Activated B cell treated with CpG ODN at 0.5 μM for 24 hours (primary cell): Measurements from ENCODE around the gene ROR1. TPM values are rescaled to one million over a fixed set of nuclear protein-coding genes. Genes with fewer than 3 reads are reported as not detected.

Source experiments
- ATAC-seq: fragments of 200-7000 bp; cut with Tn5 transposase; one replicate; pipeline ENCODE4 v1.10.0; 2021; ENCODE audit warnings: low read depth, mild to moderate bottlenecking, moderate library complexity
- CTCF ChIA-PET: fragments of 350-600 bp; sonication (Branson Sonifier 250); formaldehyde crosslinking; loops from one replicate; lab custom pipeline; 2021; ENCODE audit warnings: antibody characterized with exemption; lab: Charles Lee
- POLR2A ChIA-PET: fragments of 350-600 bp; sonication (Branson Sonifier 250); formaldehyde crosslinking; loops from one replicate; lab custom pipeline; 2021; ENCODE audit warnings: antibody characterized with exemption; lab: Charles Lee
- DNase-seq: peaks from one replicate; pipeline ENCODE4 v3.0.0; 2022
- H3K27ac Mint-ChIP-seq: one replicate; pipeline ENCODE4 v1.8.0; 2020; ENCODE audit warnings: mixed read lengths
- H3K27me3 Mint-ChIP-seq: one replicate; pipeline ENCODE4 v1.8.0; 2021; ENCODE audit warnings: mixed read lengths
- H3K36me3 Mint-ChIP-seq: one replicate; pipeline ENCODE4 v1.8.0; 2021; ENCODE audit warnings: low read depth, mixed read lengths
- H3K4me1 Mint-ChIP-seq: one replicate; pipeline ENCODE4 v1.8.0; 2021; ENCODE audit warnings: mixed read lengths
- H3K4me3 Mint-ChIP-seq: one replicate; pipeline ENCODE4 v1.8.0; 2020; ENCODE audit warnings: mild to moderate bottlenecking, mixed read lengths
- H3K9me3 Mint-ChIP-seq: one replicate; pipeline ENCODE4 v1.8.0; 2020; ENCODE audit warnings: mixed read lengths
- intact Hi-C: fragments of 100-400 bp; cut with micrococcal nuclease; formaldehyde crosslinking; loops from one replicate; pipeline ENCODE4 v1.15.1; 2024
- total RNA-seq: library from RNA; stranded (reverse); gene quantifications from 2 replicates; pipeline ENCODE4 v1.2.3, GENCODE V29; 2022
- TF ChIP-seq, protein P1 (sequence below): fragments of 200-600 bp; IDR thresholded peaks from one replicate; pipeline ENCODE4 v1.8.0; 2022; ENCODE audit warnings: antibody characterized with exemption, mild to moderate bottlenecking

The ROR1 gene
- total RNA-seq, 1 donor from 2014 or later: 2.2 TPM

DNA sequence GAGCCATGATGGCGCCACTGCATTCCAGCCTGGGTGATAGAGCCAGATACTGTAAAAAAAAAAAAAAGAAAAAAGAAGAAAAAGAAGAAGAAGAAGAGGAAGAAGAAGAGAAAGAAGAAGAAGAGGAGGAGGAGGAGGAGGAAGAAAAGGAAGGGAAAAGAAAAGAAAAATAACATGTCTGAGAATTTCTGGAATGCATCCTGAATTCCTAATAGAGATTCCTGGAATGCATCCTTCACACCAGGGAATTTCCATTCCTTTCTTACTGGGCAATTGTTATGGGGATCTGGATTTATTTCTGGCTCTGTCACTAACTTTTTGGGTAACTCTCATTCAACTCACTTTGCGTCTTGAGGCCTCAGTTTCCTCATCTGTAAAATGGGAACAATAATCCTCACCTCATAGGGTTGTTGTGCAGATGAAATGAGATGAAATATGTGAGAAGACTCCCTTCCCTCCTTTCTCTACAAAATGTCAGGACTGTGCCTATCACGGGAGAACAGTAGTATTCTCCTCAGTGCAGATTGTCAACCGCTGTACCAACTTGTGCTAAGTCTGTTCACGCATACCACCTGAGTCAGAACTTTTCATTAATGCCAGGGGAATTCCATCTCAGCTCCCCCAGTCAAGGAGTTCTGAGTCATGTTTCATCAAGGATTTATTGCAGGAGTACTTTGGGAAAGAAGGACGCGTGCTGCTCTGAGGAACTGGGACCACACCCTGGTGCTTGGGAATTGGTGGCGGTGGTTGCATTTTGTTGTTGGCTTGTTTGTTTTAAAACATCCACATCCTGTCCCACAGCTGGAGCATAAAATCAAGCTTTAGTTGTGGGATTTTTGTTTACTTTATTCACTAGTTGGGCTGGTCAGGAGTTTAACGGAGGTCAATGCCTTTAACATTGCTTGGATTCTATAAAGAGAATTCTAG is 42.4 kb upstream of the ROR1 start:
- H3K27me3 Mint-ChIP-seq: no peaks in the 10 kb centered on the region
- TF ChIP-seq, protein P1, sequence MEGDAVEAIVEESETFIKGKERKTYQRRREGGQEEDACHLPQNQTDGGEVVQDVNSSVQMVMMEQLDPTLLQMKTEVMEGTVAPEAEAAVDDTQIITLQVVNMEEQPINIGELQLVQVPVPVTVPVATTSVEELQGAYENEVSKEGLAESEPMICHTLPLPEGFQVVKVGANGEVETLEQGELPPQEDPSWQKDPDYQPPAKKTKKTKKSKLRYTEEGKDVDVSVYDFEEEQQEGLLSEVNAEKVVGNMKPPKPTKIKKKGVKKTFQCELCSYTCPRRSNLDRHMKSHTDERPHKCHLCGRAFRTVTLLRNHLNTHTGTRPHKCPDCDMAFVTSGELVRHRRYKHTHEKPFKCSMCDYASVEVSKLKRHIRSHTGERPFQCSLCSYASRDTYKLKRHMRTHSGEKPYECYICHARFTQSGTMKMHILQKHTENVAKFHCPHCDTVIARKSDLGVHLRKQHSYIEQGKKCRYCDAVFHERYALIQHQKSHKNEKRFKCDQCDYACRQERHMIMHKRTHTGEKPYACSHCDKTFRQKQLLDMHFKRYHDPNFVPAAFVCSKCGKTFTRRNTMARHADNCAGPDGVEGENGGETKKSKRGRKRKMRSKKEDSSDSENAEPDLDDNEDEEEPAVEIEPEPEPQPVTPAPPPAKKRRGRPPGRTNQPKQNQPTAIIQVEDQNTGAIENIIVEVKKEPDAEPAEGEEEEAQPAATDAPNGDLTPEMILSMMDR: no peak
- H3K4me1 Mint-ChIP-seq: no peaks in the 10 kb centered on the region
- H3K36me3 Mint-ChIP-seq: no peaks in the 10 kb centered on the region
- ATAC-seq (no peak), DNase-seq (no peak)
- no peak overlapping the region for H3K27ac Mint-ChIP-seq
- no peak overlapping the region for H3K4me3 Mint-ChIP-seq
- H3K9me3 Mint-ChIP-seq: peaks cover 12% of the 10 kb centered on the region
- ChIA-PET CTCF (no interaction called here), POLR2A (no interaction called here)
- intact Hi-C loops: no loop called here

DNA sequence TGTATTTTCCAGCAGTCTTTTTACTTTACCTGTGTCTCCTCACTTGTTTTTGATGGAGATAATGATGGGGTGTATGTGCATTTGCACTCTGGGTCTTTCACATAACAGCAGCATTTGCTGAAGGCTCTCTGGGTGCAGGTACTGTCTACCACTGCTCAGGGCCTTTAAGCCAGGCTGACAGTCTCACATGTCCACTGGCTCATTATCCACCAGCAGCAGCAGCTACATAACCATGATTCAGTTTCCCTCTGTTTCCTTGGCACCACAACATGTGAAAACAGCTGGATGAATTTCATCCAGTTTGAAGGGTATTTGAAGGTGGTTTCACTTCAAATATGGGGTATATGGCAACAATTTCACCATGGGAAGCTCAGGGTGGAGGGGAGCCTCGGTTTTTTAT is 41.2 kb upstream of the ROR1 start:
- Mint-ChIP-seq H3K36me3 (no peaks in the 10 kb centered on the region), H3K27ac (no peak overlapping the region), H3K4me1 (no peaks in the 10 kb centered on the region), H3K4me3 (no peak overlapping the region), H3K9me3 (peaks cover 19% of the 10 kb centered on the region), H3K27me3 (peaks cover 5% of the 10 kb centered on the region)
- ChIA-PET CTCF (no interaction called here), POLR2A (no interaction called here)
- intact Hi-C loops: no loop called here
- ATAC-seq: no peak
- no peak for DNase-seq
- TF ChIP-seq, protein P1: no peak

DNA sequence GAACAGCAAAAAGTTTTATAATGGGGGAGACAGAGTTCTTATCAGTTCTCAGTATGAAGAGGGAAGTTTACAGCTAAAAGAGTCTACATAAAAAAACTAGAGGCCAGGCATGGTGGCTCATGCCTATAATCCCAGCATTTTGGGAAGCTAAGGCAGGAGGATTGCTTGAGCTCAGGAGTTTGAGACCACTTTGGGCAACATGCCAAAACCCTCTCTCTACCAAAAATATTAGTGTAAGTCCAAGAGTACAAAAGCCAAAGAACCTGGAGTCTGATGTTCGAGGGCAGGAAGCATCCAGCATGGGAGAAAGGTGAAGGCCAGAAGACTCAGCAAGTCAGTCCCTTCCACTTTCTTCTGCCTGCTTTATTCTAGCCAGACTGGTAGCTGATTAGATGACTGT is 35.0 kb upstream of the ROR1 start:
- no peaks in the 10 kb centered on the region for H3K36me3 Mint-ChIP-seq
- peaks cover 4% of the 10 kb centered on the region for H3K4me1 Mint-ChIP-seq
- peaks cover 19% of the 10 kb centered on the region for H3K9me3 Mint-ChIP-seq
- H3K4me3 Mint-ChIP-seq: no peak overlapping the region
- peaks cover 11% of the 10 kb centered on the region for H3K27me3 Mint-ChIP-seq
- no peak for DNase-seq
- TF ChIP-seq, protein P1: no peak
- ChIA-PET POLR2A (no interaction called here), CTCF (no interaction called here)
- no peak overlapping the region for H3K27ac Mint-ChIP-seq
- intact Hi-C loops: no loop called here
- ATAC-seq: no peak

DNA sequence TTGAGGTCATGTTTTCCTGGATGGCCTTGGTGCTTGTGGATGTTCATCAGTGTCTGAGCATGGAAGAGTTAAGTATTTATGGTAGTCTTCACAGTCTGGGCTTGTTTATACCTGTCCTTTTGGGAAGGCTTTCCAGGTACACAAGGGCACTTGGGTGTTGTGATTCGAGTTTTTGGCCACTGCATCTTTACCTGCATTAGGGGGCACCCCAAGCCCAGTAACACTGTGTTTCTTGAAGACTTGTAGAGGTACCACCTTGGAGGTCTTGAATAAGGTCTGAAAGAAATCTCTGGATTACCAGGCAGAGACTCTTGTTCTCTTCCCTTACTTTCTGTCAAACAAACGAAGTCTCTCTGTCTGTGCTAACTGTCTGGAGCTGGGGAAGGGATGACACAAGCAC is 34.4 kb upstream of the ROR1 start:
- TF ChIP-seq, protein P1: no peak
- H3K27ac Mint-ChIP-seq: no peak overlapping the region
- H3K4me3 Mint-ChIP-seq: no peak overlapping the region
- peaks cover 4% of the 10 kb centered on the region for H3K4me1 Mint-ChIP-seq
- intact Hi-C loops: no loop called here
- POLR2A ChIA-PET: no interaction called here
- H3K27me3 Mint-ChIP-seq: peaks cover 11% of the 10 kb centered on the region
- H3K36me3 Mint-ChIP-seq: no peaks in the 10 kb centered on the region
- CTCF ChIA-PET: no interaction called here
- DNase-seq (no peak), ATAC-seq (no peak)
- H3K9me3 Mint-ChIP-seq: peaks cover 16% of the 10 kb centered on the region

DNA sequence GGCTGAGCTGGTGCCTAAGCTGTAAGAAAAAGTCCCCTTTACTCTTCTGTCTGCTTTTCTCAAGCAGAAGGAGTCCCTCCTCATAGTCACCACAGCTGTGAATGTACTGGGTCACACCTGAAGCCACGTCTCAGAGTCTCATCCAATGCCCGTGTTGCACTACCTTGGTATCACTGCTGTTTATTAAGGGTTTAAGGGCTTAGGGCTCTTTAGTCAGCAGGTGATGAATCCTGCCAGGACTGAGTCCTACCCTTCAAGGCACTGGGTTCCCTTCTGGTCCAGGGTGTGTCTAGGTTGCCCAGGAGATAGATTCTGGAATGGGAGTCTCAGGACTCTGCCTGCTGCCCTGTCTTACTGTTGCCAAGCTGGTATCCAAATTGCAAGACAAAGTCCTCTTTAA is 33.4 kb upstream of the ROR1 start:
- peaks cover 4% of the 10 kb centered on the region for H3K4me1 Mint-ChIP-seq
- no peak overlapping the region for H3K27ac Mint-ChIP-seq
- peaks cover 13% of the 10 kb centered on the region for H3K27me3 Mint-ChIP-seq

More for the DNA sequence above, 33.4 kb upstream of the ROR1 start:
- TF ChIP-seq, protein P1: no peak
- DNase-seq (no peak), ATAC-seq (no peak)
- ChIA-PET POLR2A (no interaction called here), CTCF (no interaction called here)
- Mint-ChIP-seq H3K4me3 (no peak overlapping the region), H3K36me3 (no peaks in the 10 kb centered on the region), H3K9me3 (peaks cover 14% of the 10 kb centered on the region)
- intact Hi-C loops: no loop called here
